DMS53 treated with DMSO at 0.1 percent for 48 hours (cell line): ENCODE results near the gene SAE1.
A peak's percentile ranks its signal among the peaks of the same experiment; 100 is the strongest.
"Not testable (repeated sequence)": the region's sequence is repeated elsewhere in the genome, so short reads cannot be mapped to it uniquely, and the experiment has no call there.

Source experiments
- DNase-seq: peaks from one replicate; lab custom pipeline; 2025; ENCODE audit not compliant: unreplicated experiment; lab: John Stamatoyannopoulos, UW

Gene SAE1

DNA sequence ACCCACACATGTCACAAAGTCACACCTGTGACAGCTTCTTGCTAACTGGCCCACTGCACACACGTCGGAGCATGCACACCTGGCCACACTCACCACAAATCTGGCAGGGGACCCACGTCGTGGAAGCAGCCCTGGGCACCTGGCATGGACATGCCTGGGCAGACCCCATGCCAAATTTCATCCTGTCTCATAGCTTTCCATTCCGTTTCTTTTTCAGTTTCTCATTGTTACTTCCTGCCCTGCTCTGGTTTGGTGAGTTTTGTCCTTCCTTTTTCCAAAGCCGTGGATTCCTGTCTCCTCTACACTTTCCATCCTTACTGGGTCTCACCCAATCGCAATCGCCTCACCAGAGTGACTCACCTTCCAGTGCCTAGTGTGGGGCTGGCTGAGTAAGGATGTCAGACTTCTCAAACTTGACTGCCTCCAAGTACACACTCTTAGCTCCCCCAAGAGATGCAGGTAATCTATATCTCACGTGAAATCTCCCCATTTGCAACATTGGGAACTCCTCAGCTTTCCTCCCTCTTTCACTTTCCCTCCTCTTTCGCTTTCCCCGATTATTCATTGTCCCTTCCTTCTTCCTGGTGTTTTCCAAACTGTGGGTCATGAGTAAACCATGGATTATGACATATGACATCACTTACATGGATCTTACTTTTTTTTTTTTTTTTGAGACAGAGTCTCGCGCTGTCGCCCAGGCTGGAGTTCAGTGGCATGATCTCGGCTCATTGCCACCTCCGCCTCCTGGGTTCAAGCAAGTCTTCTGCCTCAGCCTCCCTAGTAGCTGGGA is 102.0 kb downstream of the SAE1 start:
- peak; percentile 30 for DNase-seq

DNA sequence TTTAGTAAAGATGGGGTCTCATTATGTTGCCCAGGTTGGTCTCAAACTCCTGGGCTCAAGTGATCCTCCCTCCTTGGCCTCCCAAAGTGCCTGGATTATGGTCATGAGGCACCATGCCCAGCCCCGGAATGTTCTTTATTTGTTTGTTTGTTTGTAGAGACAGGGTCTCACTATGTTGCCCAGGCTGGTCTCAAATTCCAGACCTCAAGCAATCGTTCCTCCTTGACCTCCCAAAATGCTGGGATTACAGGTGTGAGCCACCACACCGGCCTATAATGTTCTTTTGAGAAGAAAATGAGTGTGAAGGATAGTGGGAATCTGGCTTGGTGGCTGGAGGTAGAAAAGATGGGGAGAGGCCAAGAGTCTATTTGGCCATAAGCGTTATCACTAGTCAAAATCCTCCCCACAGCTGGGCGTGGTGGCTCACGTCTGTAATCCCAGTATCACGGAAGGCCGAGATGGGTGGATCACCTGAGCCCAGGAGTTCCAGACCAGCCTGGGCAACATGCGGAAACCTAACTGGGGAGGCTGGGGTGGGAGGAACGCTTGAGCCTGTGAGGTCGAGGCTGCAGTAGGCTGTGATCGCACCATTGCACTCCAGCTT is 105.5 kb downstream of the SAE1 start:
- DNase-seq, result no peak

DNA sequence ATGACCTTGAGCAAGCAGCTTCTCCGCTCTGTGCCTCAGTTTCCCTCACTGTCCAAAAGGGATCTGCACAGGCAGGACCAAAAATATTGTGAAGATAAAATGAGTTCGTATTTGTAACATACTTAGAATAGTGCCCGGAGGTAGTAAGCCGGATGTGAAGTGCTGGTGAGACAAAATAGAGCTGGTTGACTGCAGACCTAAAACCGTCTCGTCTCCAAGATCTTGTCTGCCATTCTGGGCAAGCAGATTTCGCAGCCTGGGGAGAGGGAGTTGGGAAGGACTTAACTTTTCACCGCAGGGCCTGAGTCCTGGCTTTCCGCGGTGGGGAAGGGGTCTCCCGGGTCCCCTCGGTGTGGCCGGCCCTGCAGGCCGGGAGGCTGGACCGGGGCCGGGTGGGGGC is 108.5 kb downstream of the SAE1 start:
- no peak for DNase-seq

DNA sequence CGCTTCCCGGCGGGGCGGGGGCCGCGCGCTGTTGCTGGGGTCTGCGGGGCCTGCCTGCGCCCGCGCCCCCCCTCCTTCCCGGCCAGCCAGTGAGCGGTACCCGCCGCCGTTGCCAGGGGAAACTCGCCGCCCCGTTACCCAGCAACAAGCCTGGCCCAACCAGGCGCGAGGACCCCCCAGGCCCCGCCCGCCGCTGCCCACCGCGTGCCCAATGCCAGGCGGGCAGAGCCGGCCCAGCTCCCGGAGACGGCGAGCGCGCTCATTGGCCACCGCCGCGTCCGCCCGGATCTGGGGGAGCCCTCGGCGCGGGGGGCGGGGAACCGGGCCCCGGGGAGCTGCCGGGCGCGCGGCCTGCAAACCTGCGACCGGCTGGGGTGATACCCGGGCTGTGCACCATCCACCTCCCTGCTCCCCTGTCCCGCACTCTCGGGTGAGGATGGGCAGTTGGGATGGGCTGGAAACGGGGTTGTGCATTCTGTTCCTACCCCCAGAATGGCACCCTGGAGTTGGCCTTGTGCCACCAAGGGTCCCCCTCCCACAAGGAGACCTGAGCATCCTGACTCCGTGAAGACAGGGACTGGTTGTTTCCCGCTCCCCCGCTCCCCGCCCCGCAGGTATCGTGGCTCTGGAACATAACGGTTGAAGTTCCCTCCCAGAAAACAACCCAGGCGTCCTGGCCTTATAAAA is 109.1 kb downstream of the SAE1 start:
- peak; percentile 33 for DNase-seq

DNA sequence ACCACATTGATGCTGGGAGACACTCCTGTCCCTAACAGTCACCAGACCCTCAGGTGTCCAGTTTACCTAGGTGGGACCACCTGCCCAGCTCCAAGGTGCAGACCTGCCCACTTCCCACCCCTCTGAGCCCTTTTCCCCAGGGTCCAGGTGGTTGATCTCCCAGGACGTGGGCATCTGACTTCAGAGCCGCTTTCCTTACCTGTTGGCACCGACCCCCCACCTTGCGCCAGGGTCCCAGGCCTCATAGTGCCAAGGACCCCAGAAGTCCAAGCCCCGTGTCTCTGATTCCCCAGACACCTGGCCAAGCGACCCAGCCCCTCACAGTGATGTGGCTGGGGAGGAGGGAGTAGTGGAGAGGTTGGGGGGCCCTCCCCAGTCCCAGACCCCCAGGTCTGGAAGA is 109.9 kb downstream of the SAE1 start:
- DNase-seq, result no peak

DNA sequence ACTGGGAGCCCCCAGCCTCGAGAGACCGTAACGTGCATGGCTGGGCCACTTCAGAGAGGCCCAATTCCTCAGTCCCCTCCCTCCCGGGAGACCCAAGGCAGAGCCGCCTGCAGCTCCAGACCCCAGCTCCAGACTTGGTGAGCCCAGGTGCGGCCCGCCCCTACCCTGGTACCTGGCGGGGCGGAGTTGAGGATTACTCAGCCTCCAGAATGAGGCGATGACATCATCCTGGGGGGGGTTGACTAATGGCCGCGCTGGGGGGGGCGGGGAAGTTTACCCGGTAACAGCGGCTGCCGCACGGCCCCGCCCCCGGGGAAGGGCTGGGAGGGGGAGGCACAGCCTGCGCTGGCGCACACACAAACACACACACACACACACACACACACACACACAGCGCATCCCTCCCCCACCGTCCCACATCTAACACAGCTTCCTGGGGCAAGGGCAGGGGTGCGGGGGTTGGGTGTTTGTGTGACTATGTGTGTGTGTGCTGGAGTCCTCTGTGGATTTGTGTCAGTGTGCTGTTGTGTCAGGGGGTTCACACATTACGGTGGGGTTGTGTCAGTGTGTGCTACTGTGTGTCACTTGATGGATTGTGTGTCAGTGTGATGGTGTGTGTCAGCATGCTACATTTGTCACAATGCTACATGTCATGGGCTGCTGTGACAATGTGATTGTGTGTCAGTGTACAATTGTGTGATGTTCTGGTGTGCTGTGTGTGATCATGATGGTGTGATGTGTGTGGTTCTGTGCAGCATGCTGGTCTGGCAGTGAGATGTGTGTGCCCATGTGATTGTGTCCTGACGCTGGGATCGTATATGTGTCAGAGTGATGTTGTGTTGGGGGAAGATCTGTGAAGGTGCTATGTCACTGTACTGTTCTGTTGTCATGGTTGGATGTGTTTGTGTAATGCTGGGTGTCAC is 110.6 kb downstream of the SAE1 start:
- DNase-seq, result peak; percentile 76

DNA sequence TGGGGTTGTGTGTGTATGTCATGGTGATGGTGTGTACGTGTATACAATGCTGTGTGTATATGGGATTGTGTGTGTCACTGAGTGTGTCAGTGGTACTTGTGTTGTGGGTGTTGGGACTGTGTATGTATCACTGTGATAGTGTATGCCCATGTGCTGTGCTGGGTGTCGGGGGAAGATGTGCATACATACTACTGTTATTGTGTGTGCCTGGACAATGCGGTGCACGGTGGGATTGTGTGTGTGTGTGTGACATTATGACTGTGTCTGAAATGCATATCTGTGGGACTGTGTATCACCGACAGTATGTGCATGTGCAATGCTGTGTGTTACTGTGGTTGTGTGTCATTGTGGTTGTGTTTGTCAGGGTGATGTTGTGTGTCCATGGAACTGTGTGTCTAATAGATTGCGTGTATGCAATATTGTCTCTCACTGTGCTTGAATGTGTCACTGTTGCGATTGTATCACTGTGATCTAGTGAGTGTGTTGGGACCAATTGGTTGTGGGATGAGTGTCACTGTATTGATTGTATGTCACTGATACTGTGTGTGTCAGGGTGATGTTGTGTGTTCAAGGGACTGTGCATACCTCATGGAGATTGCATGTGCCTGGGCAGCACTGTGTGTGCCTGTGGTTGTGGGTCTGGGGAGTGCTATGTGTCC is 111.4 kb downstream of the SAE1 start:
- DNase-seq, result no peak

DNA sequence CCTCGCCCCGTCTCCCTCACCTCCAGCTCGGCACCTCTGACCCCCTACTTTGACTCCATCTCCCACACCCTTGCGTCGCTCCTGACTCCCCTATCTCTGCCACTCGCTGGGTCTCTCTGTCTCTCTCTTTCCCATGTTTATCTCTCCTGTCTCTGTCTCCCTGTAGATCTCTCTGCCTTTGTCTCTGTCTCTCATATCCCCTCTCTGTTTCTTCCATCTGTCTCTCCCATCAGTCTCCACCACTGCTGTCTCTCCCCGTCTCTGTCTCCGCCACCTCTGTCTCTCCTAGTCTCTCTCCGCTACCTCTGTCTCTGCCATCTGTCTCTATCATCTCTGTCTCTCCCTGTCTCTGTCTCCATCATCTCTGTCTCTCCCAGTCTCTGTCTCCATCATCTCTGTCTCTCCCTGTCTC is 112.7 kb downstream of the SAE1 start:
- peak; percentile 23 for DNase-seq

DNA sequence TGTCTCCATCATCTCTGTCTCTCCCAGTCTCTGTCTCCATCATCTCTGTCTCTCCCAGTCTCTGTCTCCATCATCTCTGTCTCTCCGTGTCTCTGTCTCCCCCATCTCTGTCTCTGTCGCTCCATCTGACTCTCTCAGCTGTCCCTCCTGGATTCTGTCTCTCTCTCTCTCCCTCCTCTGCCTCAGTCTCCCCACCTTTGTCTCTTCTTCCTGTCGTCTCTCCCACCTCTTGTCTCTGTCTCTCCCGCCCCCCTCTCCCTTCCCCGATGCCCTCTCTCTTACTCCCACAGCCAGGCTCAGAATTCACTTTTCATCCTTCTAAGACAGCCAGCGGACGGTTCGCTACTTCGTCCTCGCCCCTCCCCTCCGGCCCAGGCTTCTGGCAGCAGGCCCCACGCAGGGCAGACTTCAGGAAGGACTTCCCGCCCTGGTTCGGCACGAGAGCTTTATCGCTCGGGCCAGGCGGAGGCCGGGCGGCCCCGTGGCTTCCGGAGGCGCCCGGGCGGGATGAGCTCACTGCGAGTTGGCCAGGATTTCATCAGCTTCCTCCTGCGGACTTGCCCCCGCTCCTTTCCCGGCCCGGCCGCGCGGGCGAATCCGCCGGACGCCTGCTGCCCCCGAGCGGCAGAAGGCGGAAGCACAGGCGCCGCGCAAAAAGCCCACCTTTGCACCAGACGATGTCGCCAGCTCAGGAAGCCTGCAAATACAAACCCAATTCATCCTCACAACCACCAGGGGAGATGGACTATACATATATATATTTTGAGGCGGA is 113.3 kb downstream of the SAE1 start:
- peak; percentile 92 for DNase-seq

DNA sequence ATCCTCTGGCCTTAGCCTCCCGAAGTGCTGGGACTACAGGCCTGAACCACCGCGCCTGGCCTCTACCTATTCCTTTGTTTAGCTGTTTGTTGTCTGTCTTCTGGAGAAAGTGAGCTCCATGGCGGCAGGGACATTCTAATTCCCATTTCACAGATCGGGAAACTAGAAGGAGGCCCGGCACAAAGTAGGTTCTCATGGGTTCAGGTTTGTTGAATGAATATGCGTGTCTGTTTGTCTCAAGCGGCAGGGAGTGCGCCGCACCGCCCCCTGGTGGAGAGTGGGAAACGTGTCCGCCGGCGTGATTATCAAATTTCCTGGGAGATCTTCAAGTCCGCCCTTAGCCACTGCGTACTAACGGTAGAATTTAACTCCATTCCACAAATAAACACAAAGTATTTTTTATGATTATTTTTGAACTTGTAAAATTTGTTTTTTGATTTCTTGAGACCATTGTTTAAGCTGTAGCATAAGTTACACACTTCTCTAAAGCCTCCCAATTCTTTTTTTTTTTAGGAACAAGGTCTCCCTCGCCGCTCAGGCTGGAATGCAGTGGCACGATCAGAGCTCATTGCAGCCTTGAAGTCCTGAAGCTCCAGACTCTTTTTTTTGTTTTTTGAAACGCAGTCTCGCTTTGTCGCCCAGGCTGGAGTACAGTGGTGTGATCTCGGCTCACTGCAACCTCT is 116.8 kb downstream of the SAE1 start:
- peak; percentile 60 for DNase-seq

DNA sequence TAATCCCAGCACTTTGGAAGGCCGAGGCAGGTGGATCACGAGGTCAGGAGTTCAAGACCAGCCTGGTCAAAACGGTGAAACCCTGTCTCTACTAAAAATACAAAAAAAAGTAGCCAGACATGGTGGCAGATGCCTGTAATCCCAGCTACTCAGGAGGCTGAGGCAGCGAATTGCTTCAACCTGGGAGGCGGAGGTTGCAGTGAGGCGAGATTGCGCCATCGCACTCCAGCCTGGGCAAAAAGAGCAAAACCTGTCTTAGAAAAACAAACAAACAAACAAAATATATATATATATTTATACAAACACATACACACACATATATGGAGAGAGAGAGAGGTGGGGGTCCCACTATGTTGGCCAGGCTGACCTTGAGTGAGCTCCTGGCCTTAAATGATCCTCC is 122.4 kb downstream of the SAE1 start:
- DNase-seq, result not testable (repeated sequence)

DNA sequence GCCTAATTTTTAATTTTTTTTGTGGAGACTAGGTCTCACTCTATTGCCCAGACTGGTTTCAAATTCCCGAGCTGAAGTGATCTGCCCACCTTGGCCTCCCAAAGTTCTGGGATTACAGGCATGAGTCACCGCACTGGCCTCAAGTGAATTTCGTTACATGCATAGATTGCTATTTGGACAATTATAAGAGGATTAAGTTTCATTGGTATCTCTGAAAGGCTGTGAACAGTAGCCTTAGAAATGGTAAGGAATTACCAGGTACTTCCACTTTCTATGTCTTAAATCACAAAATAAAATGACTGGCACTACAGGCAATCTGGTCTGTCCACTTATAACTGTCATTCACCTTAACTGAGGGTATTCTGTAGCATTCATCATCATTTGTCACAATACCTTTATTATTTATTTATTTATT is 122.8 kb downstream of the SAE1 start:
- no peak for DNase-seq

DNA sequence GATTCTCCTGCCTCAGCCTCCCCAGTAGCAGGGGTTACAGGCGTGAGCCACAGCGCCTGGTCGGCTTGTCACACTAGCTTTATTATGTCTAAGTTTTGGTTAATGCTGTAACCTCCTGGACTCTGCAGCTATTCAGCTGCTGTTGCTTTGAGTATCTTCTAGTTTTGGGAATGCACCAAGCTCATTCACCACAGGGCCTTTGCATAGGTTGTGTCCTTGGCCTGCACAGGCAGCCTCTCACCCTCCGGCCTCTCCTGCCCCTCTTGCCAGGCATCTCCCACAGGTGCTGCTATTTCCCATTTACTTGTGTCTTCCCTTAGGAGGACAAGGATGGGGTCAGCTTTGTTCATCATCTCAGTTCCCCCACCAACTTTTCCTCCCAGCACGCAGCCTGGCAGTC is 123.3 kb downstream of the SAE1 start:
- DNase-seq, result no peak

DNA sequence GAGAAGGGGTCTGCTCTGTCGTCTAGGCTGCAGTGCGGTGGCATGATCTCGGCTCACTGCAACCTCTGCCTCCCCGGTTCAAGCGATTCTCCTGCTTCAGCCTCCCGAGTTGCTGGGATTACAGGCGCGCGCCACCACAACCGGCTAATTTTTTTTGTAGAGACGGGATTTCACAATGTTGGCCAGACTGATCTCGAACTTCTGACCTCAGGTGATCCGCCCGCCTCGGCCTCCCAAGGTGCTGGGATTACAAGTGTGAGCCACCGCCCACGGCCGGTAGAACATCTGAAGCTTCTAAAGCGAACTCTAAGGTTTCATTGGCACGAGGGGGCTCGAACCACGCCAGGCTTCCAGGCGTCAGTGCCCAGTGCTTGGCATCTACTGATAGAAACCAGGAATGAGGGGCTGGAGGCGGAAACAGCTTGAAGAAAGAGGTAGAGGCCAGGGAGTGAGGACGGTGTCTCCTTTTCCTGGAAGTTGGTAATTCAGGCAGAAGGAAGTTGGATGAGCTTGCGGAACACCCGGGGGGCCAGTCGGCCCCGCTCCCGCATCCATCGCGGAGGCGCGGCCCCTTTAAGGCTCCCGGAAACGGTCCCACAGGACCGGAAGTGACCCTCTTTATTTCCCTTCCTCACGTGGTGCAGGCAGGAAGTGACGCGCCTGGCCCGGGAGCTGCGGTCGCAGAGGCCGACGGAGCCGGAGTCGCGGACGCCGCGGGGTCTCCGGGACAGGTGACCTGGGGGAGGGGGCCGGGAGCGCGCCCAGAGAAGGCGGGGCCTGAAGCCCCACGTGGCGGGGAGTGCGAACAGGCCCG is 125.5 kb downstream of the SAE1 start, which contains the start of gene CCDC9:
TSS of gene CCDC9 (plus strand) at position 647 of the 814 bp plus-strand sequence. CDS start 1,876 bp downstream, outside the sequence.
- peak; percentile 97 for DNase-seq

DNA sequence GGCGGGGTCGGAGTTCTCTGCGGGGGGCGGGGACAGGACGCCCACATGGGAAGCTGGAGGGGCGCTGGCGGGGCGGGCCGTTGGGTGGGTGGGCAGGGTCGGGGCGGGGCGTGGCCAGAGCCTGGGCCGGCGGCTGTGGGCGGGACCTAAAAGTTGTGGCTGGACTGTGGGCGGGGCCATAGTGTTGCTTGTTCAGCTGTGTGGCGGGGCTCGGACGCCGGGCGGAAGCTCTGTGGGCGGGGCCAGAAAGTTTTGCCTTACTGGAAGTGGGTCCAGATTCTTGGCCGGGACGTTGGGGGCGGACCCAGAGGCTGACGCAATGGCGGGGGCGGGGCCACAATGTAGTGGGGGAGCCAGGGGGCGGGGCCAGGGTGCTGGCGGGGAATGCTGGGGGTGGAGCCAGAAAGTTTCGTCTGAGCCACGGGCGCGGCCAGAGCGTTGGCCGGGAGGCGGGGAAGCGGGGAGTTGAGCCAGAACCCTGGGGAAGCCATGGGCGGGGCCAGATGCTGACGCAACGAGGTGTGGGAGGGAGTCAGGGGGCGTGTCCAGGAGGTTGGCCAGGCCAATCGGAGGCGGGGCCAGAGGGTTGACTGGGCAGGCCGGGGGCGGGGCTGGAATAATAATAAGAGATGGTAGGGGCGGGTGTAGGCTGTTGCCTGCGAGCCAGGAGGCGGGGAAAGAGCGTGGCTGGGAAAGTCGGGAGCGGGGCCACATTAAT is 126.2 kb downstream of the SAE1 start:
- peak; percentile 99 for DNase-seq

DNA sequence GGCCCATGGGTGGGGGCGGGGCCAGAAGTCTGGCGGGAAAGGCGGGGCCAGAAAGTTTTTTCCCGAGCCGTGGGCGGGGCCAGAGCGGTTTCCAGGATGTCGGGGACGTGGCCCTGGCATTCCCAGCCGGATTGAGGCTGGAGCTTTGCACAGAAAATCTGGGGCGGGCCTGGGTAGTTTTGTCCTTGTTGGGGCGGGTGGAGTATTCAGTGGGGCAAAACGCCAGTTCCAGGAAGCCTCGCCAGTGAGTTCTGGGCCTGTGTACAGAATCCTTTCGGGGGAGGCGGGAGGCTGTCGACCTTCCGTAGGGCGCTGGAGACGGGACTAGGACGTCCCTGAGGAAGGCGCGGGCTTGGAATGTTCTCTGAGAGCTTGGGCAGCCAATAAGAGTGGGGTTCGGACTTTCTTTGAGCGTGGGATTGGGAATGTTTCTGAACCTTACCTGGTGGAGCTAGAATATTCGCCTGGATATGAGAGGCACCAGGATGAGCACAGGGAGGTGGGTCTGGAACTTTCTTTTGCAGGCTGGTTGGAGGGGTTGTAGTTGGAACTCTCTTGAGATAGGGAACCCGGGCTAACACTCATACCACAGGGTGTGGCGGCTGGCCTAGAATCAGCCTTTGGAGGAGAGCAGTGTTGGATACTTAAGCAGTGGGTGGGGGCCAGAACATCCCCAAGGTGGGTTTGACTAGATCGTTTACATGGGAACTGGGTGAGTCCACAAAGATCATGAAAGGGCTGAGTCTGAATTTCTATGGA is 127.0 kb downstream of the SAE1 start:
- no peak for DNase-seq

DNA sequence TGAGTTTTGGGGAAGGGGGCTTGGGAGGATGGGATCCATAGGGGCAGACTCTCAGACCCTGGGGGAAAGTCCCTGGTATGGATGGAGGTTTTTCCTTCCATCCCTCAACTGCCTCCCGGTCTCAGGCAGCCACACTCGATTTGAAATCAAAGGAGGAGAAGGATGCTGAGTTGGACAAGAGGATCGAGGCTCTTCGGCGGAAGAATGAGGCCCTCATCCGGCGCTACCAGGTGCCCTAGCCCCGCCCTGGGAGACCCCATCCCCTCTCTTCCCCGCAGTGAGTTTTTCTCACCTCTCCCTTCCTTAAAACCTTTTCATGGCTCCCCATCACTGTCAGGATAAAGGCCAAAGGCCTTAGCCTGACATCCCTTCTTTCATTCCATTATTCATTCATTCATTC is 127.8 kb downstream of the SAE1 start:
- no peak for DNase-seq
